ENCODE data around the gene ABHD17C.

GRCh38 chr15:80693682-80694610 is 1.2 kb upstream of the ABHD17C start:
- TF ChIP-seq CTCF (IDR thresholded peaks at IDR 0.05) (no peak), POLR2A (IDR thresholded peaks at IDR 0.05) (no peak)

All from thyroid gland (tissue), 4 donors.